ENCODE data around the gene ZER1.
"Not testable (repeated sequence)": the region's sequence is repeated elsewhere in the genome, so short reads cannot be mapped to it uniquely, and the experiment has no call there.

ZER1 gene

DNA sequence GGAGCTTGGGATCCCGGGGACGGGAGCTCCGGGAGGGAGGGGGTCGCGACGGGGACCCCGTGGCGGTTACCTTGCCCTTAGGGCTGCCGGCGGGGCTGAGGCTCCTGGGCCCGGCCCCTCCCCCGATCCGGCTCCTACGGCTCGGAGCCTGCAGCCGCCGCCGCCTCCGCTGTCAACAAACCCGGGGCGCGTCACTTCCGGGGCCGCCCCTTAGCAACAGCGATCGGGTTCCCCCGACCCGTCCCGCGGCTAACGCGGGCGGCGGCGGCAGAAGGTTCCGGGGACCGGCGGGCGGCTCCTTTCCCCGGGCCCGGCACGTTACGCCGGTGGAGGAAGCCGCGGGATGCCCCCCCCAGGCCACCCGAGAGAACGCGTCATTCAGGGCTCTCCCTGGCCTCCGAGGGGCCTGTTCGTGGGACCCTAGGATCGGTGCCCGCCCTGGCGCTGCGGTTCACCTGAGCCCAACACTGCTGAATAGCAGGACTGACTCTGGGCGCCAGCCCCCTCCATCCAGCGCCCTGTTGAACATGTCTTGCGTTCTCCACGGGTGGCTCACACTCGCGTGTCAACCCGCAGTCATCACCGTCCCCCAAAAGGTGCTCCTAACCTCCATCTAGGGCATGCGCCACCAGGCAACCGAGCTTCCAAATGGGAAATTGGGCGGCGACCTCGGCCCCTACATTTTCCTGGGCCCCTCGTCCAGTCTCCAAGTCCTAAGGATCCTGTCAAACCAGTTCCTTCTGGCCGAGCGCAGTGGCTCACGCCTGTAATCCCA is at the start of gene ZER1:
ZER1 (minus strand) TSS at position 183 of the 775 bp plus-strand sequence. CDS start 16,362 bp downstream, outside the sequence.
- DNase-seq (ENCODE audit: low read depth, low spot score), result peak; percentile 97

DNA sequence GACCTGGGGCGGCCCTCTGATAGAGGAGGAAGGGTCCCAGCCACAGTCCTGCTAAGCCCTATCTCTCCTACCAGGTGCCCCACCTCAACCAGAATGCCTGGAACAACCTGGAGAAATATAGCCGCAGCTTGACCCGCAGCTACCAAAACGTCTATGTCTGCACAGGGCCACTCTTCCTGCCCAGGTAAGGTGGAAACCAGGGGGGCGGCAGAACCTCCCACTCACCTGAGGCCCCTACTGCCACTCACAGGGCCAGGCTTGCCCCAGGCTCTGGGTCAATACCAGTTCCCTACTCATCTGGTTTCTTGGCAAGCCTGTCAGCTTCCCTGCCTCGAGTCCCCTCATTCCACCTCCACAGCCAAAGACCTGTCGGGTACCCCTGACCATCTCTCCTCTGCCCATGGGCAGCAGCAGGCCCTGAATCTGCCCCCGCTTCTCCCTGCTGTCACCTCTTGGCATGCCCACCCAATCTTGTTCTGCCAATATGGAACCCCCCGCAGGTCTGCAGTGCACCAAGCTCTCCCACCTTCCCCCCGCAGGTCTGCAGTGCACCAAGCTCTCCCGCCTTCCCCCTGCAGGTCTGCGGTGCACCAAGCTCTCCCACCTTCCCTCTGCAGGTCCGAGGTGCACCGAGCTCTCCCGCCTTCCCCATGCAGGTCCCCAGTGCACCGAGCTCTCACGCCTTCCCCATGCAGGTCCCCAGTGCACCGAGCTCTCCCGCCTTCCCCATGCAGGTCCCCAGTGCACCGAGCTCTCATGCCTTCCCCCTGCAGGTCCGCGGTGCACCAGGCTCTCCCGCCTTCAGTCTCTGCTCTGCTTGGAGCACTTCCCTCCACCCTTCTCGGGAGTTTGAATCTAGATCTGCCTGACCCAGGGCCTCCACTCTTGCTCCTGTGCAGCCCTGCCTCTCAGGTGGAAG is 49.2 kb upstream of the ZER1 start:
- DNase-seq (ENCODE audit: low read depth, low spot score), result no peak

DNA sequence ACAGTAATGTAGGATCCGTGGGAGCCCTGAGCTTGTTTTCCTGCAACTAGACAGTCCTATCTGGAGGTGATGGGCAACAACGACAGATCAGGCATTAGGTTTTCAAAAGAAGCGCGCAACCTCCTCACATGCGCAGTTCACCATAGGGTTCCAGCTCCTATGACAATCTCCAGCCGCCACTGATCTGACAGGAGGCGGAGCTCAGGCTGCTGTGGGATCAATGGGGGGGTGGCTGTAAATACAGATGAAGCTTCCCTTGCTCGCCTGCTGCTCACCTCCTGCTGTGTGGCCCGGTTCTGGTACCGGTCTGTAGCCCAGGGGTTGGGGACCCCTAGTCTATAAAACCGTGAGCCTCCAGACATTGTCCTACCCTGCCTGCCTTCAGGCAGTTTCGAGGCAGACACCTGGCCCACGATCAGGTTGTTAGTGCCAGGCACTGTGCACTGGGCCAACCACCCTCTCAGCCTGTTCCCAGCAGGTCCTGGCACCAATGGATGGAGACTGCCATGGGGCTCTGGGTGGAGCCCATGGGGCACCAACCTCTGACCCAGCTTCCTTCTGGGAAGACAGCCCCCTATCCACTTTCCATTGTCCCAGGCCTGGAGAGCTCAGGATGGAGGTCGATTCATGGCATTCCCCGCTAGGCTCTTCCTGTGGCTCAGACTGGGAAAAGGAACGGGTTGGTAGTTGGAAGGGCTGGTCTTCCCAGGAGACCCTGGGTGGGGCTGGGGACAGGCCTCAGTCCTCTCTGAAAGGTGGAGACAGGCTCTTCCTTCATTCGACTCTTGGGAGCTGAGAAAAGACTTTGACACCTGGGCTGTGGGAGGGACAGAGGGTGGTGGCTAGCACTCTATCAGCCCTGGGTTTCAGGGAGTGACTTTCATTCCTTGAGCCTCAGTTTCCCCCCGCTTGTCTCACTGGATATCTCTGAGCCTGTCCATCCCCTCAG is 48.3 kb upstream of the ZER1 start:
- DNase-seq (ENCODE audit: low read depth, low spot score), result no peak

DNA sequence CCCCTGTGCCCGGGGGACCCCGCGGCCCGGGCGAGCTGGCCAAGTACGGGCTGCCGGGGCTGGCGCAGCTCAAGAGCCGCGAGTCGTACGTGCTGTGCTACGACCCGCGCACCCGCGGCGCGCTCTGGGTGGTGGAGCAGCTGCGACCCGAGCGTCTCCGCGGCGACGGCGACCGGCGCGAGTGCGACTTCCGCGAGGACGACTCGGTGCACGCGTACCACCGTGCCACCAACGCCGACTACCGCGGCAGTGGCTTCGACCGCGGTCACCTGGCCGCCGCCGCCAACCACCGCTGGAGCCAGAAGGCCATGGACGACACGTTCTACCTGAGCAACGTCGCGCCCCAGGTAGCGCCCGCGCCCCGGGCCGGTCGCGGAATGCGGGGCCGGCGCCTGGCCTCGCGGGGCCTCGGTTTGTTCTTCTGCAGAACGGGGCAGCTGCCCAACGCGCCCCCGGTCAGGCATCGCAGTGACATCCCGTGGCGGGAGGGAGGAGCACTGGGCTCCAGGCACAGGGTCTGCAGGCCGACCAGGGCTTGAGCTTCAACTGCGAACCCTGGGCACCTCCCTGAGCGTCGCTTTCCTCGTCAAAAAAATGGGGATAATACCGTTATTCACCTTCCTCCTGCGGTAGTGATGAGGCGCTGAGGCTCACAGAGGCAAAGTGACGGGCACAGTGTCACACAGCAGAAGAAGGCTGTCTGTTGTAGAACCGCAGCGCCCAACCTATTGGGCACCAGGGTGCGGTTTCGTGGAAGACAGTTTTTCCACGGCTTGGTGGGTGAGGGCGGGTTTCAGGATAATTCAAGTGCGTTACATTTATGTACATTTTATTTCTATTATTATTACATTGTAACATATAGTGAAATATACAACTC is 47.4 kb upstream of the ZER1 start:
- no peak for DNase-seq (ENCODE audit: low read depth, low spot score)

DNA sequence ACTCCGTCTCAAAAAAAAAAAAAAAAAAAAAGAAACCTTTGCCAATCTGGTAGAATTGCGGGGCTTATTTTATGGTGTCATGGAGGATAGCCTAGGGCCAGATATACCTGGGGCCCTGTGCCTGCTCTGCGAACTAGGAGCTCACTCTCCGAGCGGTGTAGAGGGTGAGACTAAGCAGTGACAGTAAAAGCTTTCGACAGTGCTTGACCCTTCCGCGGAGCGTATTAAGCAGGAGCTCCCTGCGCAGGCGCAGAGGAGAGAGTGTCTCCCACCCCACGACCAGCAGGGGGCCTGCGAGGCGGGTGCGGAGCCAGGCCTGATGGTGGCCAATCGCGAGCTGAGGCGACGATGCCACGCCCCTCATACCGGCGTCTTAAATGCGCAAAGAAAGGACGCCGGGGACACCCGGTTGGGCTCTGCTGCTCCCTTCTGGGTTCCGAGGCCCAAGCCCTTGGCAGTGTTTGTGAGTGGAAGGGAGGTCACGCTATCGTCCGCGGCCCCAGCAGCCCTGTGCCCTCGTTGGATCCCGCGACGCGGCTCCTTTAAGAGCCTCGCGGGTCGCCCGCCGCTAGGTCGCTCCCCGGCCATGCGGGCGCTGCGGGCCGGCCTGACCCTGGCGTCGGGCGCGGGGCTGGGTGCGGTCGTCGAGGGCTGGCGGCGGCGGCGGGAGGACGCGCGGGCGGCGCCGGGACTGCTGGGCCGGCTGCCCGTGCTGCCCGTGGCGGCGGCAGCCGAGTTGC is 46.5 kb upstream of the ZER1 start, which contains the start of gene ENDOG:
ENDOG (plus strand) TSS at position 402 of the 740 bp plus-strand sequence; CDS start at position 587, 185 bp downstream.
- DNase-seq (ENCODE audit: low read depth, low spot score), result peak; percentile 99

DNA sequence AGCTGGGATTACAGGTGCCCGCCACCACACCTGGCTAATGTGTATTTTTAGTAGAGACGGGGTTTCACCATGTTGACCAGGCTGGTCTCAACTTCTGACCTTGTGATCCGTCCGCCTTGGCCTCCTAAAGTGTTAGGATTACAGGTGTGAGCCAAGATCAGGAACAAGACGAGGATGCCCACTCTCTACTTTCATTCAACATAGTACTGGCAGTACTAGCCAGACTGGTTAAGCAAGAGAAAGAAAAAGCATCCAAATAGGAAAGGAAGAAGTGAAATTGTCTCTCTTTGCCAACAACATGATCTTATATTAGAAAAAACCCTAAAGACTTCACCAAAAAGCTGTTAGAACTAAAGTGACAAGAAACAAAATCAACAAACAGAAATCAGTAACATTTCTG is 39.1 kb upstream of the ZER1 start:
- DNase-seq (ENCODE audit: low read depth, low spot score), result no peak

DNA sequence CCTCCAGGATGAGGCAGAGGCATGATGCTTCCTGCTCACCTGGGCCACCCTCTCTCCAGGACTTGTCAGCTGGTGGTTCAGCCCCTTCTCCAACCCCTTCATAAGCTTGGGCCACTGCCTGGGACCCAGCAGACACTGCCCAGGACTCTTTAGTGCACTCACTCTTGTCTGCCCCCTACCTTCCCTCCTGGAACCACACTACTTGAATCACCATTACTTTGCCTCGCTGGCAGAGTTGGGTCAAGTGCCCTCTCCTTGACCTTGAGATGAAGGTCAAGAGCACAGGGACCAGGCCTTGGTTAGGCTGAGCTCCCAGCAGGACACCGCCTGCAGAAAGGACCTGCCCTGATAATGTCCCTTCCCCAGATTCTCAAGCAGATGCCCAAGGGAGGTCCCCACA is 38.1 kb upstream of the ZER1 start:
- no peak for DNase-seq (ENCODE audit: low read depth, low spot score)

DNA sequence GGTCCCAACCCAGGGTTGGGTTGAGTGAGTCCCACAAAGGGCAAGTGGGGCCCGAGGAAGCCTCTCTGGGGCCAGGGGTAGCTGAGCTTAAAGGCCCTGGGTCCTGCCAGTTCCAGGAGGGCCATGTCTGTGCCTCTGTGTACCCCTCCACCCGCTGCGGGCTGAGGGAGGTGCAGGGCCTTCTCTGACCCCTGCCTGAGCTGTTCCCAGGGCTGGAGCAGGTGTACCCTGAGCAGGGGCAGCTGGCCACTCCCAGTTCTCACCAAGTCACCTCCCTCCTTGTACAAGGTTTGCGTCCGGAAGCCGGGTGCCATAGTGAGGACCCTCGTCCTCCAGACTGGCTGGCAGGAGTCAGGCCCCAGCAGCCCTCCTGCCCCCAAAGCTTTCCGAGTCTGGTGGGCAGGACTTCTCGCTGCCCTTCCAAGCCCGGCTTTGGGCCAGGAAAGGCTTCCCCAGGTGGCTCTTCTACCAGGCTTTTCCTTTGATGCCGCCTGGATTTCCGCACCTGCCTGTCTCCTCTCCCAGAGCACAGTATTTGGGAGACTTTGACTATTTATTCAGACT is 37.4 kb upstream of the ZER1 start:
- DNase-seq (ENCODE audit: low read depth, low spot score), result no peak

DNA sequence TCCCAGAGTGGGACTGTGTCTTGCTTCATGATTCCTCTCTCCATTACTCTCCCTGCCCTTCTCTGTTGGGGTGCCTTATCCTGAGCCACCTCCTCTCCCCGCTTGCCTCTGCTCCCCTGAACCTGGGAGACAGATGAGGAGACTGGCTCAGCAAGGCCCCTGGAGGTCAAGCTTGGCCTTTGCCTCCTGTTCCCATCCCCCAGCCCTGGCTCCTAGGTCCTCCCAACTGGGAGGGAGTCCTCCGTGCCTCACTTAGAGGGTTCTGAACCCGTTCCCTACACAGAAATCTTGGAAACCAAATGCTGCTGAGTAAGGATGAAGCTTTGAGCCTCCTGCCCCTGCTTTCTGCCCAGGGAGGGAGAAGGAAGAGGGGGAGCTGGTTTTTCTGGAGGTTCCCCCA is 36.8 kb upstream of the ZER1 start:
- DNase-seq (ENCODE audit: low read depth, low spot score), result no peak

DNA sequence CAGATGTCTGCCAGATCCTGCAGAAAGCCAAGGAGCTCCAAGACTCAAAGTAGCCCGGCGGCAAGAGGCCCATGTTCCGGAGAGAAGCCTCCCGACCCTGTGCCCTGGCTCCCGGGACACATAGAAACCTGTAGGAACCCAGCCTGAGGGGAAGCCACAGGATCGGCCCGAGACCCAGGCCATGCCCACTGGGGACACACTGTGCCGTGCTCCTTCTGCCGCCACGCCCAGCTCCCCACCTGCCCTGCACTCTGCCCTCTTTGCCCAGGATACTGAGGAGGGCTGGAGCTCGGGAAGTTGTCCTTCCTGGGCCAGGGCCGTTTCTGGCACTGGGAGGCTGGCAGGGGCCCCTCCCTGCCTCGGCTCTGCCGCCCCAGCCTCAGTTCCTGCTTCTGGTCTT is 36.1 kb upstream of the ZER1 start:
- no peak for DNase-seq (ENCODE audit: low read depth, low spot score)

DNA sequence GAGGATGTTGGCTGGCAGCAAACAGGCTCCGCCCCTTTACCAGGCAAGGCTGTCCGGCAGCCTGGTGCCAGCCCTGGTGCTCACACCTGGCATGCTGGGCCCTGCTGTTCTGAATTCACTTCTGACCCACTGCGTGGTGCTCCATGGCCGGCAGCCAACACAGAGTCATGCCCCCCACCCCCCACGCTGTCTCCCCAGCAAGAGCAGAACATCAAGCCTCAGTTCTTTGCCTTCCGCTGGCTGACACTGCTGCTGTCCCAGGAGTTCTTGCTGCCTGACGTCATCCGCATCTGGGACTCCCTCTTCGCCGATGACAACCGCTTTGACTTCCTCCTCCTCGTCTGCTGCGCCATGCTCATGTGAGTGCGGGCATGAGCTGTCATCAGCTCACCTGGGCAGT is 33.9 kb upstream of the ZER1 start:
- DNase-seq (ENCODE audit: low read depth, low spot score), result no peak

DNA sequence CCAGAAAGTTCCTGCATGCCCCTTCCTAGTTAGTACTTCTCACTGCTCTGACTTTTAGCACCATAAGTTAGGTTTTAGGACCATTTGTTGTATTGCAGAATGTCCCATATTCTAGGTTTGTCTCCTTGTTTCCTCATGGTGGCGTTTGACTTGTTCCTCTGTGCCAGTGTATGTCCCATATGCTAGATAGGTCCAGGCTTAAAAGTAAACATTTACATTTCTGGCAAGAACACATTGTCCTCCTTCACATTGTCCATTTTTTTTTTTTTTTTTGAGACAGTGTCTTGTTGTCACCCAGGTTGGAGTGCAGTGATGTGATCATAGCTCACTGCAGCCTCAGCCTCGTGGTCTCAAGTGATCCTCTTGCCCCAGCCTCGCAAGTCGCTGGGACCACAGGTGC is 30.8 kb upstream of the ZER1 start:
- DNase-seq (ENCODE audit: low read depth, low spot score), result no peak

DNA sequence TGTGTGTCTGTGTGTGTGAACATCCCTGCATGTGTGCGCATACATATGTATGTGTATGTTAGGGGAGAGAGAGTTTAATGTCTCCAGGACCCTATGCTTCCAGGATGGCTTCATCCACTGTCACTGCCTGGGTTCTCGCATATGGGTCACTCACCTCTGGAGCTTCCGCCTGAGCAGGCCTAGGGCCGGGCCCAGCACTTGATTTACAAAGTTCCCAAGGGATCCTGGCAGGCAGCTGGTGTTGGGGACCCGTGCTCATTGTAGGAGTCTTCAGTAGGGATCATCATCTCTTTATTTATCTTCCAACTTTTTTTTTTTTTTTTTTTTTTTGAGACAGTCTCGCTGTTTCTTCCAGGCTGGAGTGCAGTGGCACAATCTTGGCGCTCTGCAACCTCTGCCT is 28.3 kb upstream of the ZER1 start:
- no peak for DNase-seq (ENCODE audit: low read depth, low spot score)

DNA sequence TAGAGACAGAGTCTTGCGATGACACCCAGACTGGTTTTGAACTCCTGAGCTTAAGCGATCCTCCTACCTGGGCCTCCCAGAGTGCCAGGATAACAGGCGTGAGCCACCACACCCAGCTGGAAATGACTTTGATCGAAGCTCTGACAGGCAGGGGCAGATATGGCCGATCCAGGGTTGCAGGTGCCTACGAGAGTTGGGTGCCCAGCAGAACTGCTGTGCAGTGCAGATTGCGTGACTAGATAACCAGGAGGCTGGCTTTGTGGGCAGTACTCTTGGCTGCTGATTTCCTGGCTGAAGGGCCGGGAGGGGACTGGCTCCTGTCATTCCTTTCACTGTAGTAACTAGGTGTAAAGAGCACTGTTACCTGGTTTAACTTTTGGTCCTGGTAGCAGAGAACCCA is 27.2 kb upstream of the ZER1 start:
- DNase-seq (ENCODE audit: low read depth, low spot score), result no peak

DNA sequence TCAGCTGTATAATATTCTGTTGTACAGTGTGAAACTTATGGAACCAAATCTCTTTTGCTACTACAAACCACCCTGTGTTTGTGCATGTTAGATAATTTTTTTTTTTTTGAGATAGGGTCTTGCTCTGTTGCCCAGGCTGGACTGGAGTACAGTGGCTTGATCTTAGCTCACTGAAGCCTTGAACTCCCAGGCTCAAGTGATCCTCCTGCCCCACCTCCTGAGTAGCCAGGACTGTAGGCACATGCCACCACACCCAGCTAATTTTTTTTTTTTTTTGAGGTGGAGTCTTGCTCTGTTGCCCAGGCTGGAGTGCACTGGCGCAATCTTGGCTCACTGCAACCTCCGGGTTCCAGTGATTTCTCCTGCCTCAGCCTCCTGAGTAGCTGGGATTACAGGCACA is 23.2 kb upstream of the ZER1 start:
- not testable (repeated sequence) for DNase-seq (ENCODE audit: low read depth, low spot score)

DNA sequence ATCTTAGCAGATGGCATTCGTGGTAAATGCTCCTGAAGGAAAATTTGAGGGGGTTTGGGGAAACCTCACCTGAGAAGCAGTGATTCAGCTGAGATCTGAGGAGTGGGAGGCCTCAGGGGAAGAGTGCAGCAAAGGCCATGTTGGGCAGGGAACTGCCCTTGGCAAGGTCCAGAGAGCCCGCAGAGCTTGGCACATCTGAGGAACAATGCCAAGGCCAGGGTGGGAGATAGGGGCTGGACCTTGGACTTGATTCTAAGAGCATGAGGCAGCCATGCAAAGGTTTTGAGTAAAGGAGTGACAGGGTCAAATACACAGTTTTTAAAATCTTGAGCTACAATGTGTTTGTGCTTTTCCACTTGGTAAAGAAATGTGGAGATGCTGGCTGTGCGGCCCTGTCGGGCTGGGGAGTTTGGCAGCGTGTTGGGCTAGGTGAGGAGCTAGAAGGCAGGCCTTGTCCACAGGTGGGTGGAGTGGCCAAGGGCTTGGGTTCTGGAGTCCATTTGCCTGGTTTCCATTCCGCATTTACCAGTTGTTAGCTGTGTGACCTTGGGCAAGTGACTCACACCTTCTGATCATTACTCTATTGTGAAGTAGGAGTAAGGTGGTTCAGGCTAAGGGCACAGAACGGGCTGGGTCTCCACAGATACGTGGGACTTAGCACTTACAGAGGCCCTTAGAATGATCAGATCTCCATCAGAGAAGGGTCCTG is 21.4 kb upstream of the ZER1 start:
- no peak for DNase-seq (ENCODE audit: low read depth, low spot score)

DNA sequence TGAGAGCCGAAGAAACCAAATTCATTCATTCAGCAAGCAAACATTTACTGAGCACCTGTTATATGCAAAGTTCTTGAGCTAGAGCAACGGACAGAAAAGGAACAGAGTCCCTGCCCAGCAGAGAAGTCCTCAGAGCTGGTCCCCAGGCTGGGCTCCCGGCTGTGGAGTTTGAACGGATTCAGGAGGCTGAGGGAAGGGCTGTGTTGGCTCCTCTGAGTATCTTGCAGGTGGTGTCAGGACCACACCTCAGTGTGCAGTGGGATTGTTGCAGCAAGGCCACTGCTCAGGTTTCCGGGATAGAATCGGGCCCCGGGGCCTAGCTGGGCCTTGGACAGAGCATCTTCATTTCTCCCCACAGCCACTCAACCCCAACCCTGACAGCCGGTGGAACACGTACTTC is 20.4 kb upstream of the ZER1 start:
- DNase-seq (ENCODE audit: low read depth, low spot score), result no peak

DNA sequence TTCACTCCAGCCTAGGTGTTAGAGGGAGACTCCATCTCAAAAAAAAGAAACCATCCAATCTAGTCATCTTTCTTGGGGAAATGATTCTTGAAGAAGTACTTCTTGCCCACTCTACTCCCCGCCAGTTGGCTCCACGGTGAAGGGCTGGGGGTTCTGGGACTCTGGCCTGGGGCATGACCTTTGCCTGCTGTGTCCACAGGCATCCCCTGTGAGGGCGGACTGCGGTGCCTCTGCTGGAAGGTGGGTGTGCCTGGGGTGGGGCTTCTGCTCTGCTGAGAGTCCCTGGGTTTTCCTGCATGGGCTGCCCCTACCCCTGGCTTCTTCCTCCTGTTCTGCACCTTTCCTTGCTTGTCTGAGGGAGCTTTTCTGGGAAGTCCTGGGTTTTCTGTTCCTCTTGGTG is 18.8 kb upstream of the ZER1 start:
- no peak for DNase-seq (ENCODE audit: low read depth, low spot score)

DNA sequence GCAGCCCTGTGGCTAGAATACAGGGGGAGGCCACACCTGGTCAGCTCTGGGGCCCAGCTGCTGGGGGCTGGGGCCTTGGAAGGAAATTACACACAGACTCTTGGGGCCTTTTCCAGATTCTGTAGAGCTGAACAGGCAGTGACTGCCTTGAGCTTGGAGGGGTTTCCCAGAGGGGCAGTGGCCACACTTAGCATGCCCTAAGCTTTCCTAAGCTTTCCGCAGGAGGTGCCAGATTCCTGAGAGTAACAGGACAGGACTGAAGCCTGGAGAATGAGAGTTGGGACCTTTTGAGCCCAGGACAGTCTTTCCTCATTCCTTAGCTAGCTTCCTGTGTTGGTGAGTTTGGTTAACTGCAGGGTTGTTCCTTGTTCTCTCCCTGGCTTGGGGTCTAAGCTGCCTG is 16.7 kb upstream of the ZER1 start:
- DNase-seq (ENCODE audit: low read depth, low spot score), result no peak
